Measurements from ENCODE around the gene WWTR1. TPM values are rescaled to one million over a fixed set of nuclear protein-coding genes. Genes with fewer than 3 reads are reported as not detected.
A peak's percentile ranks its signal among the peaks of the same experiment; 100 is the strongest.

Gene WWTR1
- total RNA-seq, 4 donors from 2014 or later: 40.3 to 80.4 (median 67.6) TPM

DNA sequence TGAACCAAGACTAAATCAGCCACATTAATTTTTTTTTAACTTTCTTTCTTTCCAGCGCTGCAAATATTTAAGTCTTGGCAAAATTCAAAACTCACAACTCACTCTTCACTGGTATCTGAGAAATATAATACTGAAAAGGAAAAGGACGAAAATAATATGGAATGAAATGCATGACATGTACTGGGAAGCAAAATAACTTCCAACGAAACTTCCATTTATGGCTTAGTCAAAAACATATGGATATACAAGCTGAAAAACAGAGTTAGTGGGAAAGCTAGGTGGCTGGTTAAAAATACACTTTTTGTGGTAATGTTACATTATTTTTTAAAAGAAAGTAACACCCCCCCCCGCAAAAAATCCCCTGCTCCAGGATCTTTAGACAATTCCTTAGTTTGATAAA lies 97.2 kb downstream of the WWTR1 start:
- H3K9me3 ChIP-seq: no peaks in the 10 kb centered on the region
- no peak for DNase-seq
- no peaks in the 10 kb centered on the region for H3K36me3 ChIP-seq
- peaks cover 4% of the 10 kb centered on the region for H3K27me3 ChIP-seq
- H3K27ac ChIP-seq: no peak overlapping the region
- WGBS, 2 donors (ENCODE audit: low coverage in 1 of 2): 77 to 83% methylated on average over 4 of the region's 4 CpGs
- TF ChIP-seq, protein P1, sequence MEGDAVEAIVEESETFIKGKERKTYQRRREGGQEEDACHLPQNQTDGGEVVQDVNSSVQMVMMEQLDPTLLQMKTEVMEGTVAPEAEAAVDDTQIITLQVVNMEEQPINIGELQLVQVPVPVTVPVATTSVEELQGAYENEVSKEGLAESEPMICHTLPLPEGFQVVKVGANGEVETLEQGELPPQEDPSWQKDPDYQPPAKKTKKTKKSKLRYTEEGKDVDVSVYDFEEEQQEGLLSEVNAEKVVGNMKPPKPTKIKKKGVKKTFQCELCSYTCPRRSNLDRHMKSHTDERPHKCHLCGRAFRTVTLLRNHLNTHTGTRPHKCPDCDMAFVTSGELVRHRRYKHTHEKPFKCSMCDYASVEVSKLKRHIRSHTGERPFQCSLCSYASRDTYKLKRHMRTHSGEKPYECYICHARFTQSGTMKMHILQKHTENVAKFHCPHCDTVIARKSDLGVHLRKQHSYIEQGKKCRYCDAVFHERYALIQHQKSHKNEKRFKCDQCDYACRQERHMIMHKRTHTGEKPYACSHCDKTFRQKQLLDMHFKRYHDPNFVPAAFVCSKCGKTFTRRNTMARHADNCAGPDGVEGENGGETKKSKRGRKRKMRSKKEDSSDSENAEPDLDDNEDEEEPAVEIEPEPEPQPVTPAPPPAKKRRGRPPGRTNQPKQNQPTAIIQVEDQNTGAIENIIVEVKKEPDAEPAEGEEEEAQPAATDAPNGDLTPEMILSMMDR (IDR thresholded peaks at IDR 0.05): no peak
- TF ChIP-seq EP300 (IDR thresholded peaks at IDR 0.05; ENCODE audit: low read depth) (no peak), POLR2A (IDR thresholded peaks at IDR 0.05) (no peak), POLR2AphosphoS5 (IDR thresholded peaks at IDR 0.05) (no peak)
- H3K4me3 ChIP-seq: no peak overlapping the region
- peaks cover 0 to 5% (median 3%) of the 10 kb centered on the region in 4 donors for H3K4me1 ChIP-seq
- intact Hi-C loops (cut with DNase I; ENCODE audit: low total_unique reads) (no loop called here), in situ Hi-C loops (cut with MboI; ENCODE audit: low pct_ligation_motif_present in 1 of 4, low pct_unique_long_range_greater_than_20kb in 1 of 4, low sequenced_read_pairs in 3 of 4) (no loop called here)

DNA sequence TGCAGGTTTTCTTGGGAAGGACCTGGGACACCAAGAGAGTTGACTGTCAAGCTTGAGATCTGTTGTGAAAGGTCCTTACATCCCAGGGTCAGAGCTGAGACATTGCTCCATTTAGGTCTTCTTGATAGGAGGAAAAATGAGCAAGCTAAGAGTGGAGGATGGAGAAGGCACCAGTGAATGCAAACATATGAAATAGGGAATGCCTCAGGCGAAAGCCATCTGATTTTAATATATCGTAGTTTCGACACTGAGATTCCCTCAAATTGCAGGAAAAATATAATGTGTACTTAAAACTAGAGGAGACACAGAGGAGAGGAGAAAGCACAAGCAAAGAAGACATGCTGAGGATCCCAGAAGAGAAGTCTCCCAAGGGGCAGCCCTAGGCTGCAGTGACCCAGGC lies 97.8 kb downstream of the WWTR1 start:
- TF ChIP-seq, protein P1 (IDR thresholded peaks at IDR 0.05): no peak
- TF ChIP-seq POLR2AphosphoS5 (IDR thresholded peaks at IDR 0.05) (no peak), POLR2A (IDR thresholded peaks at IDR 0.05) (no peak), EP300 (IDR thresholded peaks at IDR 0.05; ENCODE audit: low read depth) (no peak)
- H3K9me3 ChIP-seq: no peaks in the 10 kb centered on the region
- intact Hi-C loops (cut with DNase I; ENCODE audit: low total_unique reads) (no loop called here), in situ Hi-C loops (cut with MboI; ENCODE audit: low pct_ligation_motif_present in 1 of 4, low pct_unique_long_range_greater_than_20kb in 1 of 4, low sequenced_read_pairs in 3 of 4) (no loop called here)
- H3K27me3 ChIP-seq: peaks cover 4% of the 10 kb centered on the region
- H3K4me3 ChIP-seq: no peak overlapping the region
- 97 to 100% methylated on average over 3 of the region's 3 CpGs for WGBS, 2 donors (ENCODE audit: low coverage in 1 of 2)
- no peak for DNase-seq
- no peaks in the 10 kb centered on the region for H3K36me3 ChIP-seq
- H3K4me1 ChIP-seq: peaks cover 0 to 11% (median 8%) of the 10 kb centered on the region in 4 donors
- H3K27ac ChIP-seq: no peak overlapping the region

DNA sequence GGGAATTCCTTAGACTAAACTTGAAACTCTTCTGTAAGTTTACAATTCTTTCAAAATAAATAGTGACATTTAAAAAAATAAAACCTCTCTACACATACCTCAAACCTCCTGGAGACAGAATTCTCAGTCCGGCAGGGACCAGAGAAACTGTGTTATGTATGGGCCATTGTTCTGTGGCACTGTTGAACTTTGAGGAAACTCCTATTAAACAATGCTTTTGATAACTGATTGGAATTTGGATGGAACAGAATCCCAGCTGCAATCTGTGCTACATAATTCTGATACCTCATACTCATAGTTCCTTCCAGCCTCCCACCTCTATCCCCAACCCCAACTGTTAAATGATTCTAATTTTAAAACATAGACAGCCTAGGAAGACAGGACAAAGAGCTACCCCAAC lies 98.3 kb downstream of the WWTR1 start:
- Histone ChIP-seq H3K27ac (no peak overlapping the region), H3K4me1 (peaks cover 5 to 16% (median 13%) of the 10 kb centered on the region in 4 donors)
- no peak for TF ChIP-seq POLR2A (IDR thresholded peaks at IDR 0.05)
- TF ChIP-seq, protein P1 (IDR thresholded peaks at IDR 0.05): no peak
- no peak for TF ChIP-seq EP300 (IDR thresholded peaks at IDR 0.05; ENCODE audit: low read depth)
- TF ChIP-seq POLR2AphosphoS5 (IDR thresholded peaks at IDR 0.05): no peak

DNA sequence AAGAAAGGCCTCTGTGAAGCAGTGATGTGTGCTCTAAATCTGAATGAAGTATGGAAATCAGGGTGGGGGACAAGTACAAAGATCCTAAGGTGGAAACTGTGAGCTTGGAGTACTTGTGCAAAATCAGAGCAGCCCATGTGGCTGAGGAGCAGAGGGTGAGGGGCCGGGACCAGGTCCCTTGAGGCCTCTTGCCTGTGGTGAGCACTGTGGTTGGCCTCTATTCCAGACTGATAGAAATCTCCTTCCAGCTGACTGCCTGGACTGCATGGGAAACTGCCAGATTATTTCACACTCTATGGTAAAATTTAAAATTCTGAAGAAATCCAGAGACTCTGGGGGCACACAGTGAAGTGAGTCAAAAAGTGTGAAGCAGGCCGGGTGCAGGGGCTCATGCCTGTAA lies 101.9 kb downstream of the WWTR1 start:
- intact Hi-C loops (cut with DNase I; ENCODE audit: low total_unique reads): no loop called here
- no peak overlapping the region for H3K4me3 ChIP-seq
- H3K27me3 ChIP-seq: peaks cover 4% of the 10 kb centered on the region
- peaks cover 8 to 35% (median 29%) of the 10 kb centered on the region in 4 donors for H3K4me1 ChIP-seq
- DNase-seq: no peak
- in situ Hi-C loops (cut with MboI; ENCODE audit: low pct_ligation_motif_present in 1 of 4, low pct_unique_long_range_greater_than_20kb in 1 of 4, low sequenced_read_pairs in 3 of 4): no loop called here
- no peaks in the 10 kb centered on the region for H3K9me3 ChIP-seq
- no peaks in the 10 kb centered on the region for H3K36me3 ChIP-seq
- 65% methylated on average over 2 of the region's 2 CpGs; no CpG with 5 or more reads in 1 of the 2 donors for WGBS, 2 donors (ENCODE audit: low coverage in 1 of 2)
- TF ChIP-seq POLR2A (IDR thresholded peaks at IDR 0.05) (no peak), EP300 (IDR thresholded peaks at IDR 0.05; ENCODE audit: low read depth) (no peak), POLR2AphosphoS5 (IDR thresholded peaks at IDR 0.05) (no peak)
- TF ChIP-seq, protein P1 (IDR thresholded peaks at IDR 0.05): no peak
- H3K27ac ChIP-seq: peak overlapping the region in 3 of 4 donors; percentile 1 to 78 (median 3)

More for the DNA sequence above, 98.3 kb downstream of the WWTR1 start:
- intact Hi-C loops (cut with DNase I; ENCODE audit: low total_unique reads) (no loop called here), in situ Hi-C loops (cut with MboI; ENCODE audit: low pct_ligation_motif_present in 1 of 4, low pct_unique_long_range_greater_than_20kb in 1 of 4, low sequenced_read_pairs in 3 of 4) (no loop called here)
- WGBS, 2 donors (ENCODE audit: low coverage in 1 of 2): 83% methylated on average over 1 of the region's 1 CpG
- peaks cover 4% of the 10 kb centered on the region for H3K27me3 ChIP-seq
- H3K36me3 ChIP-seq: no peaks in the 10 kb centered on the region
- no peak for DNase-seq
- no peak overlapping the region for H3K4me3 ChIP-seq
- H3K9me3 ChIP-seq: no peaks in the 10 kb centered on the region
